Suprapubic skin (tissue), 4 donors: ENCODE data around the gene CHST9. TPM values are rescaled to one million over a fixed set of nuclear protein-coding genes. Genes with fewer than 3 reads are reported as not detected.

Source experiments
- DNase-seq, 2 donors: peaks; one replicate each; pipeline ENCODE4 v3.0.0-alpha.2; 2019; ENCODE audit warnings: low spot score in 2 of 2
- H3K27ac ChIP-seq: fragments of 200-600 bp; sonication (generic); one replicate; pipeline ENCODE4 v1.5.1; 2019
- H3K27me3 ChIP-seq: fragments of 200-600 bp; sonication (generic); one replicate; pipeline ENCODE4 v1.5.1; 2019
- H3K36me3 ChIP-seq: fragments of 200-600 bp; sonication (generic); one replicate; pipeline ENCODE4 v1.5.1; 2019
- H3K4me1 ChIP-seq: fragments of 200-600 bp; sonication (generic); one replicate; pipeline ENCODE4 v1.5.1; 2019
- H3K4me3 ChIP-seq: fragments of 200-600 bp; sonication (generic); one replicate; pipeline ENCODE4 v1.5.1; 2019; ENCODE audit warnings: mild to moderate bottlenecking
- H3K9me3 ChIP-seq: fragments of 200-600 bp; sonication (generic); one replicate; pipeline ENCODE4 v1.5.1; 2019
- CTCF ChIP-seq, 2 donors: fragments of 200-600 bp in 1 of 2; fragments of 450-650 bp in 1 of 2; sonication (generic) in 1 of 2; IDR thresholded peaks; one replicate each; pipeline ENCODE4 v1.5.1; 2016 to 2019; ENCODE audit warnings: antibody characterized with exemption in 2 of 2, mild to moderate bottlenecking in 1 of 2, moderate library complexity in 1 of 2
- EP300 ChIP-seq: sonication (generic); formaldehyde crosslinking; IDR thresholded peaks from one replicate; pipeline ENCODE4 v1.6.1; 2017; ENCODE audit warnings: antibody characterized with exemption
- POLR2A ChIP-seq, 2 donors: fragments of 450-650 bp; IDR thresholded peaks; one replicate each; pipeline ENCODE4 v1.6.1; 2017; ENCODE audit warnings: antibody characterized with exemption in 2 of 2, mild to moderate bottlenecking in 2 of 2, moderate library complexity in 2 of 2
- POLR2AphosphoS5 ChIP-seq, 3 donors: sonication (generic); formaldehyde crosslinking; IDR thresholded peaks; one replicate each; pipeline ENCODE4 v1.6.1; 2017; ENCODE audit warnings: antibody characterized with exemption in 3 of 3
- WGBS: methylation state at CpG from one replicate; pipeline ENCODE4 v1.1.5; 2018; 5-methylcytosine and 5-hydroxymethylcytosine counted together
- total RNA-seq, 4 donors: library from RNA; depleted of rRNA; stranded (reverse); fragments of >200 nt; gene quantifications; one replicate each; pipeline ENCODE4 v1.1.0, GENCODE V29; 2016

The CHST9 gene
- total RNA-seq, 4 donors from 2014 or later = 0.08 to 2.0 (median 0.33) TPM

- Histone ChIP-seq H3K9me3 (no peaks in the 10 kb centered on the region), H3K27me3 (no peaks in the 10 kb centered on the region), H3K4me3 (no peak overlapping the region), H3K4me1 (no peaks in the 10 kb centered on the region), H3K27ac (no peak overlapping the region), H3K36me3 (no peaks in the 10 kb centered on the region)
- DNase-seq = no peak
- TF ChIP-seq CTCF (IDR thresholded peaks at IDR 0.05) (no peak), POLR2AphosphoS5 (IDR thresholded peaks at IDR 0.05) (no peak), EP300 (no peak), POLR2A (IDR thresholded peaks at IDR 0.05) (no peak)
Observed at GRCh38 chr18:26901020-26901419, 284.1 kb downstream of the CHST9 start.

GRCh38 chr18:26894426-26894825, 290.7 kb downstream of the CHST9 start:
- Histone ChIP-seq H3K36me3 (no peaks in the 10 kb centered on the region), H3K27ac (no peak overlapping the region), H3K4me3 (no peak overlapping the region), H3K27me3 (no peaks in the 10 kb centered on the region), H3K4me1 (no peaks in the 10 kb centered on the region), H3K9me3 (no peaks in the 10 kb centered on the region)
- no peak for DNase-seq
- TF ChIP-seq EP300 (no peak), POLR2A (IDR thresholded peaks at IDR 0.05) (no peak), CTCF (IDR thresholded peaks at IDR 0.05) (no peak), POLR2AphosphoS5 (IDR thresholded peaks at IDR 0.05) (no peak)
- WGBS = 33% methylated on average over 1 of the region's 1 CpG

- Histone ChIP-seq H3K9me3 (no peaks in the 10 kb centered on the region), H3K27ac (no peak overlapping the region), H3K4me1 (no peaks in the 10 kb centered on the region), H3K36me3 (no peaks in the 10 kb centered on the region), H3K27me3 (no peaks in the 10 kb centered on the region), H3K4me3 (no peak overlapping the region)
- no peak for DNase-seq
- WGBS = 47% methylated on average over 6 of the region's 6 CpGs
- no peak for TF ChIP-seq EP300
- TF ChIP-seq POLR2AphosphoS5 (IDR thresholded peaks at IDR 0.05) = no peak
- no peak for TF ChIP-seq CTCF (IDR thresholded peaks at IDR 0.05)
- TF ChIP-seq POLR2A (IDR thresholded peaks at IDR 0.05) = no peak
Observed at GRCh38 chr18:26893996-26894395, 291.1 kb downstream of the CHST9 start.

- no peak overlapping the region for H3K27ac ChIP-seq
- DNase-seq = no peak
- H3K9me3 ChIP-seq = no peaks in the 10 kb centered on the region
- H3K27me3 ChIP-seq = peaks cover 3% of the 10 kb centered on the region
- WGBS = 96% methylated on average over 4 of the region's 4 CpGs
- TF ChIP-seq POLR2A (IDR thresholded peaks at IDR 0.05) (no peak), CTCF (IDR thresholded peaks at IDR 0.05) (no peak), POLR2AphosphoS5 (IDR thresholded peaks at IDR 0.05) (no peak), EP300 (no peak)
- no peaks in the 10 kb centered on the region for H3K36me3 ChIP-seq
- no peaks in the 10 kb centered on the region for H3K4me1 ChIP-seq
- no peak overlapping the region for H3K4me3 ChIP-seq
Observed at GRCh38 chr18:26888259-26888658, 296.8 kb downstream of the CHST9 start.

- TF ChIP-seq EP300 (no peak), CTCF (IDR thresholded peaks at IDR 0.05) (no peak), POLR2AphosphoS5 (IDR thresholded peaks at IDR 0.05) (no peak), POLR2A (IDR thresholded peaks at IDR 0.05) (no peak)
- H3K27me3 ChIP-seq = no peaks in the 10 kb centered on the region
- no peaks in the 10 kb centered on the region for H3K4me1 ChIP-seq
- DNase-seq = no peak
- H3K9me3 ChIP-seq = no peaks in the 10 kb centered on the region
- no peaks in the 10 kb centered on the region for H3K36me3 ChIP-seq
- no peak overlapping the region for H3K27ac ChIP-seq
- H3K4me3 ChIP-seq = no peak overlapping the region
- WGBS = 85% methylated on average over 2 of the region's 2 CpGs
Observed at GRCh38 chr18:26875040-26875654, 310.0 kb downstream of the CHST9 start.
